Measurements from ENCODE around the gene B4GALNT3.

B4GALNT3 gene

GRCh38 chr12:550473-551260 lies 90.9 kb downstream of the B4GALNT3 start:
- TF ChIP-seq TAF1 (IDR thresholded peaks at IDR 0.05; ENCODE audit: borderline replicate concordance, insufficient read depth, low read length) (no peak), SIN3A (IDR thresholded peaks at IDR 0.05; ENCODE audit: borderline replicate concordance, insufficient read depth, low read length) (no peak), POLR2AphosphoS5 (IDR thresholded peaks at IDR 0.05; ENCODE audit: low read depth, low read length) (no peak), FOXP2 (optimal IDR thresholded peaks at IDR 0.05; ENCODE audit: borderline replicate concordance, extremely low read depth, extremely low read length, insufficient read depth) (no peak)
- TF ChIP-seq, protein P1, sequence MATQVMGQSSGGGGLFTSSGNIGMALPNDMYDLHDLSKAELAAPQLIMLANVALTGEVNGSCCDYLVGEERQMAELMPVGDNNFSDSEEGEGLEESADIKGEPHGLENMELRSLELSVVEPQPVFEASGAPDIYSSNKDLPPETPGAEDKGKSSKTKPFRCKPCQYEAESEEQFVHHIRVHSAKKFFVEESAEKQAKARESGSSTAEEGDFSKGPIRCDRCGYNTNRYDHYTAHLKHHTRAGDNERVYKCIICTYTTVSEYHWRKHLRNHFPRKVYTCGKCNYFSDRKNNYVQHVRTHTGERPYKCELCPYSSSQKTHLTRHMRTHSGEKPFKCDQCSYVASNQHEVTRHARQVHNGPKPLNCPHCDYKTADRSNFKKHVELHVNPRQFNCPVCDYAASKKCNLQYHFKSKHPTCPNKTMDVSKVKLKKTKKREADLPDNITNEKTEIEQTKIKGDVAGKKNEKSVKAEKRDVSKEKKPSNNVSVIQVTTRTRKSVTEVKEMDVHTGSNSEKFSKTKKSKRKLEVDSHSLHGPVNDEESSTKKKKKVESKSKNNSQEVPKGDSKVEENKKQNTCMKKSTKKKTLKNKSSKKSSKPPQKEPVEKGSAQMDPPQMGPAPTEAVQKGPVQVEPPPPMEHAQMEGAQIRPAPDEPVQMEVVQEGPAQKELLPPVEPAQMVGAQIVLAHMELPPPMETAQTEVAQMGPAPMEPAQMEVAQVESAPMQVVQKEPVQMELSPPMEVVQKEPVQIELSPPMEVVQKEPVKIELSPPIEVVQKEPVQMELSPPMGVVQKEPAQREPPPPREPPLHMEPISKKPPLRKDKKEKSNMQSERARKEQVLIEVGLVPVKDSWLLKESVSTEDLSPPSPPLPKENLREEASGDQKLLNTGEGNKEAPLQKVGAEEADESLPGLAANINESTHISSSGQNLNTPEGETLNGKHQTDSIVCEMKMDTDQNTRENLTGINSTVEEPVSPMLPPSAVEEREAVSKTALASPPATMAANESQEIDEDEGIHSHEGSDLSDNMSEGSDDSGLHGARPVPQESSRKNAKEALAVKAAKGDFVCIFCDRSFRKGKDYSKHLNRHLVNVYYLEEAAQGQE (IDR thresholded peaks at IDR 0.05; ENCODE audit: insufficient read depth in 1 of 2, low read depth in 2 of 2, low read length in 2 of 2) = no peak

DNA sequence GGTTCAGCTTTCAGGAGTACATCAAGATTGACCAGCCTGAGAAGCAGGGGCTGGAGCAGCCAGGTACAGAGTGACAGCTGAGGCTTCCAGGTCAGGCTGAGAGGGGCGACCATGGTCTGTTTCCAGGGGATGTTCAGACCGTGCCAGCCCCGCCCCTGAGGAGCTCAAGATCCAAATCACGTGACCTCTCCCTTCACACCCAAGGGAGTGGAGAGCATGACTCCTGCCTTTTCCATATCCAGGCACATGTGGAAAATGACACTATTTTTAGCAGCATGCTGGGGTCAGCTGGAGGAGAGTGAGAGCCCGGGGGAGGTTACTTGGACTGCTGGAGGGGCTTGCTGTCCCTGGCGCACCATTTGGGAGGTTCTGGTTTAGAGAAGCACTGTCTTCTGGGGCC lies 92.7 kb downstream of the B4GALNT3 start:
- TF ChIP-seq SIN3A (IDR thresholded peaks at IDR 0.05; ENCODE audit: borderline replicate concordance, insufficient read depth, low read length) (no peak), POLR2AphosphoS5 (IDR thresholded peaks at IDR 0.05; ENCODE audit: low read depth, low read length) (no peak), TAF1 (IDR thresholded peaks at IDR 0.05; ENCODE audit: borderline replicate concordance, insufficient read depth, low read length) (no peak), FOXP2 (optimal IDR thresholded peaks at IDR 0.05; ENCODE audit: borderline replicate concordance, extremely low read depth, extremely low read length, insufficient read depth) (no peak)
- TF ChIP-seq, protein P1 (IDR thresholded peaks at IDR 0.05; ENCODE audit: insufficient read depth in 1 of 2, low read depth in 2 of 2, low read length in 2 of 2) = no peak

GRCh38 chr12:553216-554000 lies 93.7 kb downstream of the B4GALNT3 start:
- TF ChIP-seq TAF1 (IDR thresholded peaks at IDR 0.05; ENCODE audit: borderline replicate concordance, insufficient read depth, low read length) = no peak

DNA sequence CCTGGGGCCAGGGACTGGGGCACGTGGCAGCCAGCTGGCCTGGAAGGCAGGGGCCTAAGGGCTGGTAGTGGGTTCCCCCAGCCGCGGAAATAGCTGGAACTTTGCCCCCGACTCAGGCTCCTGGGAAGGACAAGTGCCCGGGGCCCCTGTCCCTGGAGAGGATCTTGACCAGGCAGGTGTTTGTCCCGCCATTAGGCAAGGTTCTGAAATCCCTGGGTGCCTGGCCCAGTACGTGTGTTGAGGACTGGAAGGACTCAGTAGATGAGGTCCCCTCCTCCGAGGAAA lies 94.2 kb downstream of the B4GALNT3 start:
- TF ChIP-seq, protein P1 (IDR thresholded peaks at IDR 0.05; ENCODE audit: insufficient read depth in 1 of 2, low read depth in 2 of 2, low read length in 2 of 2) = no peak
- TF ChIP-seq TAF1 (IDR thresholded peaks at IDR 0.05; ENCODE audit: borderline replicate concordance, insufficient read depth, low read length) = no peak
- TF ChIP-seq SIN3A (IDR thresholded peaks at IDR 0.05; ENCODE audit: borderline replicate concordance, insufficient read depth, low read length) = no peak
- no peak for TF ChIP-seq FOXP2 (optimal IDR thresholded peaks at IDR 0.05; ENCODE audit: borderline replicate concordance, extremely low read depth, extremely low read length, insufficient read depth)
- TF ChIP-seq POLR2AphosphoS5 (IDR thresholded peaks at IDR 0.05; ENCODE audit: low read depth, low read length) = no peak

GRCh38 chr12:556498-556897 lies 96.8 kb downstream of the B4GALNT3 start:
- no peak for TF ChIP-seq POLR2AphosphoS5 (IDR thresholded peaks at IDR 0.05; ENCODE audit: low read depth, low read length)
- TF ChIP-seq, protein P1 (IDR thresholded peaks at IDR 0.05; ENCODE audit: insufficient read depth in 1 of 2, low read depth in 2 of 2, low read length in 2 of 2) = no peak
- no peak for TF ChIP-seq FOXP2 (optimal IDR thresholded peaks at IDR 0.05; ENCODE audit: borderline replicate concordance, extremely low read depth, extremely low read length, insufficient read depth)
- TF ChIP-seq SIN3A (IDR thresholded peaks at IDR 0.05; ENCODE audit: borderline replicate concordance, insufficient read depth, low read length) = no peak
- no peak for TF ChIP-seq TAF1 (IDR thresholded peaks at IDR 0.05; ENCODE audit: borderline replicate concordance, insufficient read depth, low read length)

All from PFSK-1 (cell line).